ENCODE measurements around the gene TENM3. TPM values are rescaled to one million over a fixed set of nuclear protein-coding genes. Genes with fewer than 3 reads are reported as not detected.

The TENM3 gene
- total RNA-seq, 1 experiment from 2014 or later, result 71.0 TPM

DNA sequence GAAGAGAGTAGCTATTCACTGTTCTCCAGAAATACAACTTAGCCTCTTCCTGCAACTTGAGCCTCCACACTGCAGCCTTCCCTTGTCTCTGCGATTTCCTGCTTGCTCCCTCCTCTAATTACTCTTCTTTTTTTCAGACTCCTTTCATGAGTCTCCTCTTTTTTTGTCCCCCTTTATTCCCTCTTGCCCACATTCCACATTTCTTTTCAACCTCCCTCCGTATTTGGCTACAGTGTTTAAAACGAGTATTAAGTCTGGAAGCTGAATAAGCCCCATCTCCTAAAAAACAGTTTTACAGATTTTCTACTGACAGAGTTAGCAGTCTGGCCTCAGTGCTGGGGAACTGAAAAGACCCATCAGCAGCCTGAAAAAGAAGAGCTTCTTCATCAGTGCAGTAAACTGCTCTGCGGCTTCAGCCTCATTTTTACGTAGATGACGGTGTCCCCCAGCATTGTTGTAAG, 141.5 kb downstream of the TENM3 start (continued):
- TF ChIP-seq, protein P1, sequence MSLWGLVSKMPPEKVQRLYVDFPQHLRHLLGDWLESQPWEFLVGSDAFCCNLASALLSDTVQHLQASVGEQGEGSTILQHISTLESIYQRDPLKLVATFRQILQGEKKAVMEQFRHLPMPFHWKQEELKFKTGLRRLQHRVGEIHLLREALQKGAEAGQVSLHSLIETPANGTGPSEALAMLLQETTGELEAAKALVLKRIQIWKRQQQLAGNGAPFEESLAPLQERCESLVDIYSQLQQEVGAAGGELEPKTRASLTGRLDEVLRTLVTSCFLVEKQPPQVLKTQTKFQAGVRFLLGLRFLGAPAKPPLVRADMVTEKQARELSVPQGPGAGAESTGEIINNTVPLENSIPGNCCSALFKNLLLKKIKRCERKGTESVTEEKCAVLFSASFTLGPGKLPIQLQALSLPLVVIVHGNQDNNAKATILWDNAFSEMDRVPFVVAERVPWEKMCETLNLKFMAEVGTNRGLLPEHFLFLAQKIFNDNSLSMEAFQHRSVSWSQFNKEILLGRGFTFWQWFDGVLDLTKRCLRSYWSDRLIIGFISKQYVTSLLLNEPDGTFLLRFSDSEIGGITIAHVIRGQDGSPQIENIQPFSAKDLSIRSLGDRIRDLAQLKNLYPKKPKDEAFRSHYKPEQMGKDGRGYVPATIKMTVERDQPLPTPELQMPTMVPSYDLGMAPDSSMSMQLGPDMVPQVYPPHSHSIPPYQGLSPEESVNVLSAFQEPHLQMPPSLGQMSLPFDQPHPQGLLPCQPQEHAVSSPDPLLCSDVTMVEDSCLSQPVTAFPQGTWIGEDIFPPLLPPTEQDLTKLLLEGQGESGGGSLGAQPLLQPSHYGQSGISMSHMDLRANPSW (CRISPR knock-in tag; conservative IDR thresholded peaks at IDR 0.05; ENCODE audit: low read depth), result no peak
- TF ChIP-seq, protein P2, sequence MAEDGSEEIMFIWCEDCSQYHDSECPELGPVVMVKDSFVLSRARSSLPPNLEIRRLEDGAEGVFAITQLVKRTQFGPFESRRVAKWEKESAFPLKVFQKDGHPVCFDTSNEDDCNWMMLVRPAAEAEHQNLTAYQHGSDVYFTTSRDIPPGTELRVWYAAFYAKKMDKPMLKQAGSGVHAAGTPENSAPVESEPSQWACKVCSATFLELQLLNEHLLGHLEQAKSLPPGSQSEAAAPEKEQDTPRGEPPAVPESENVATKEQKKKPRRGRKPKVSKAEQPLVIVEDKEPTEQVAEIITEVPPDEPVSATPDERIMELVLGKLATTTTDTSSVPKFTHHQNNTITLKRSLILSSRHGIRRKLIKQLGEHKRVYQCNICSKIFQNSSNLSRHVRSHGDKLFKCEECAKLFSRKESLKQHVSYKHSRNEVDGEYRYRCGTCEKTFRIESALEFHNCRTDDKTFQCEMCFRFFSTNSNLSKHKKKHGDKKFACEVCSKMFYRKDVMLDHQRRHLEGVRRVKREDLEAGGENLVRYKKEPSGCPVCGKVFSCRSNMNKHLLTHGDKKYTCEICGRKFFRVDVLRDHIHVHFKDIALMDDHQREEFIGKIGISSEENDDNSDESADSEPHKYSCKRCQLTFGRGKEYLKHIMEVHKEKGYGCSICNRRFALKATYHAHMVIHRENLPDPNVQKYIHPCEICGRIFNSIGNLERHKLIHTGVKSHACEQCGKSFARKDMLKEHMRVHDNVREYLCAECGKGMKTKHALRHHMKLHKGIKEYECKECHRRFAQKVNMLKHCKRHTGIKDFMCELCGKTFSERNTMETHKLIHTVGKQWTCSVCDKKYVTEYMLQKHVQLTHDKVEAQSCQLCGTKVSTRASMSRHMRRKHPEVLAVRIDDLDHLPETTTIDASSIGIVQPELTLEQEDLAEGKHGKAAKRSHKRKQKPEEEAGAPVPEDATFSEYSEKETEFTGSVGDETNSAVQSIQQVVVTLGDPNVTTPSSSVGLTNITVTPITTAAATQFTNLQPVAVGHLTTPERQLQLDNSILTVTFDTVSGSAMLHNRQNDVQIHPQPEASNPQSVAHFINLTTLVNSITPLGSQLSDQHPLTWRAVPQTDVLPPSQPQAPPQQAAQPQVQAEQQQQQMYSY (CRISPR knock-in tag; IDR thresholded peaks at IDR 0.05), result no peak

GRCh38 chr4:182385897-182386296, 142.7 kb downstream of the TENM3 start:
- peaks cover 11% of the 10 kb centered on the region for H3K9me3 Mint-ChIP-seq
- DNase-seq (ENCODE audit: low spot score) (no peak), ATAC-seq (no peak)
- H3K4me3 Mint-ChIP-seq, result no peak overlapping the region
- POLR2A ChIA-PET, result no interaction called here
- H3K4me1 Mint-ChIP-seq, result peaks cover 23% of the 10 kb centered on the region
- CTCF ChIA-PET, result no interaction called here
- no peak overlapping the region for H3K27ac Mint-ChIP-seq
- H3K27me3 Mint-ChIP-seq (ENCODE audit: low read depth), result no peaks in the 10 kb centered on the region; the same call in 1 of the 2 replicates
- H3K36me3 Mint-ChIP-seq, result peaks cover 18% of the 10 kb centered on the region
- no peak for TF ChIP-seq CREM (CRISPR knock-in tag; IDR thresholded peaks at IDR 0.05)
- no peak for TF ChIP-seq FOXP1 (CRISPR knock-in tag; IDR thresholded peaks at IDR 0.05; ENCODE audit: borderline replicate concordance)
- TF ChIP-seq ZNF671 (CRISPR knock-in tag; IDR thresholded peaks at IDR 0.05), result no peak
- no peak for TF ChIP-seq E2F4 (CRISPR knock-in tag; IDR thresholded peaks at IDR 0.05; ENCODE audit: borderline replicate concordance, low read depth)
- no peak for TF ChIP-seq ETV6 (CRISPR knock-in tag; IDR thresholded peaks at IDR 0.05)
- no peak for TF ChIP-seq ZNF423 (CRISPR knock-in tag; IDR thresholded peaks at IDR 0.05)
- TF ChIP-seq, protein P3, sequence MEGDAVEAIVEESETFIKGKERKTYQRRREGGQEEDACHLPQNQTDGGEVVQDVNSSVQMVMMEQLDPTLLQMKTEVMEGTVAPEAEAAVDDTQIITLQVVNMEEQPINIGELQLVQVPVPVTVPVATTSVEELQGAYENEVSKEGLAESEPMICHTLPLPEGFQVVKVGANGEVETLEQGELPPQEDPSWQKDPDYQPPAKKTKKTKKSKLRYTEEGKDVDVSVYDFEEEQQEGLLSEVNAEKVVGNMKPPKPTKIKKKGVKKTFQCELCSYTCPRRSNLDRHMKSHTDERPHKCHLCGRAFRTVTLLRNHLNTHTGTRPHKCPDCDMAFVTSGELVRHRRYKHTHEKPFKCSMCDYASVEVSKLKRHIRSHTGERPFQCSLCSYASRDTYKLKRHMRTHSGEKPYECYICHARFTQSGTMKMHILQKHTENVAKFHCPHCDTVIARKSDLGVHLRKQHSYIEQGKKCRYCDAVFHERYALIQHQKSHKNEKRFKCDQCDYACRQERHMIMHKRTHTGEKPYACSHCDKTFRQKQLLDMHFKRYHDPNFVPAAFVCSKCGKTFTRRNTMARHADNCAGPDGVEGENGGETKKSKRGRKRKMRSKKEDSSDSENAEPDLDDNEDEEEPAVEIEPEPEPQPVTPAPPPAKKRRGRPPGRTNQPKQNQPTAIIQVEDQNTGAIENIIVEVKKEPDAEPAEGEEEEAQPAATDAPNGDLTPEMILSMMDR (IDR thresholded peaks at IDR 0.05), result no peak
- no peak for TF ChIP-seq ATF1 (CRISPR knock-in tag; IDR thresholded peaks at IDR 0.05)
- no peak for TF ChIP-seq OVOL2 (CRISPR knock-in tag; IDR thresholded peaks at IDR 0.05; ENCODE audit: borderline replicate concordance)
- TF ChIP-seq JAZF1 (CRISPR knock-in tag; IDR thresholded peaks at IDR 0.05), result no peak
- no peak for TF ChIP-seq ZNF219 (CRISPR knock-in tag; IDR thresholded peaks at IDR 0.05; ENCODE audit: borderline replicate concordance)
- TF ChIP-seq ZNF532 (CRISPR knock-in tag; IDR thresholded peaks at IDR 0.05; ENCODE audit: borderline replicate concordance), result no peak
- TF ChIP-seq MAX (CRISPR knock-in tag; IDR thresholded peaks at IDR 0.05), result no peak
- TF ChIP-seq, protein P4, sequence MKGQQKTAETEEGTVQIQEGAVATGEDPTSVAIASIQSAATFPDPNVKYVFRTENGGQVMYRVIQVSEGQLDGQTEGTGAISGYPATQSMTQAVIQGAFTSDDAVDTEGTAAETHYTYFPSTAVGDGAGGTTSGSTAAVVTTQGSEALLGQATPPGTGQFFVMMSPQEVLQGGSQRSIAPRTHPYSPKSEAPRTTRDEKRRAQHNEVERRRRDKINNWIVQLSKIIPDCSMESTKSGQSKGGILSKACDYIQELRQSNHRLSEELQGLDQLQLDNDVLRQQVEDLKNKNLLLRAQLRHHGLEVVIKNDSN (CRISPR knock-in tag; IDR thresholded peaks at IDR 0.05), result no peak
- TF ChIP-seq SMAD3 (CRISPR knock-in tag; IDR thresholded peaks at IDR 0.05; ENCODE audit: borderline replicate concordance), result no peak
